WTC11 (cell line): ENCODE results near the gene BOLA3. TPM values are rescaled to one million over a fixed set of nuclear protein-coding genes. Genes with fewer than 3 reads are reported as not detected.

Experiments used
- ATAC-seq: fragments of 200-7000 bp; cut with Tn5 transposase; 2 replicates; pipeline ENCODE4 v1.10.0; 2021; ENCODE audit warnings: mild to moderate bottlenecking, moderate library complexity
- CTCF ChIA-PET: fragments of 300-600 bp; sonication (Branson Sonifier 250); formaldehyde crosslinking; loops from one replicate; lab custom pipeline; 2021; ENCODE audit warnings: antibody characterized with exemption; lab: Charles Lee
- POLR2A ChIA-PET: fragments of 350-600 bp; sonication (Branson Sonifier 250); formaldehyde crosslinking; loops from one replicate; lab custom pipeline; 2021; ENCODE audit warnings: antibody characterized with exemption; lab: Charles Lee
- DNase-seq: peaks from one replicate; pipeline ENCODE4 v3.0.0; 2021; ENCODE audit warnings: low spot score
- H3K27ac Mint-ChIP-seq: 2 replicates; pipeline ENCODE4 v1.8.0; 2021; ENCODE audit warnings: mixed read lengths
- H3K27me3 Mint-ChIP-seq: 2 replicates; pipeline ENCODE4 v1.8.0; 2021; ENCODE audit warnings: low read depth, mild to moderate bottlenecking, moderate library complexity, mixed read lengths
- H3K36me3 Mint-ChIP-seq: 2 replicates; pipeline ENCODE4 v1.8.0; 2021; ENCODE audit warnings: mixed read lengths
- H3K4me1 Mint-ChIP-seq: 2 replicates; pipeline ENCODE4 v1.8.0; 2022; ENCODE audit warnings: mixed read lengths
- H3K4me3 Mint-ChIP-seq: 2 replicates; pipeline ENCODE4 v1.8.0; 2021; ENCODE audit warnings: mild to moderate bottlenecking, moderate library complexity, mixed read lengths
- H3K9me3 Mint-ChIP-seq: 2 replicates; pipeline ENCODE4 v1.8.0; 2021; ENCODE audit warnings: mixed read lengths
- ERG ChIP-seq: fragments of 250-450 bp; sonication (Bioruptor Pico); IDR thresholded peaks from 2 replicates; pipeline ENCODE4 v1.8.0; 2021; ENCODE audit warnings: mild to moderate bottlenecking
- ESRRA ChIP-seq: sonication (generic); formaldehyde crosslinking; IDR thresholded peaks from 2 replicates; pipeline ENCODE4 v1.8.1; 2022; ENCODE audit warnings: mild to moderate bottlenecking, missing genetic modification reagents, borderline replicate concordance
- FOXK1 ChIP-seq: sonication (generic); formaldehyde crosslinking; IDR thresholded peaks from 2 replicates; pipeline ENCODE4 v1.8.0; 2022; ENCODE audit warnings: mild to moderate bottlenecking, moderate library complexity, missing genetic modification reagents
- IRF2 ChIP-seq: sonication (generic); formaldehyde crosslinking; IDR thresholded peaks from 2 replicates; pipeline ENCODE4 v1.8.0; 2022; ENCODE audit warnings: low read depth, missing genetic modification reagents, borderline replicate concordance
- NR3C1 ChIP-seq: sonication (generic); formaldehyde crosslinking; conservative IDR thresholded peaks from 2 replicates; pipeline ENCODE4 v1.8.1; 2023; ENCODE audit warnings: low read depth, mild to moderate bottlenecking, missing genetic modification reagents
- PREB ChIP-seq: sonication (generic); formaldehyde crosslinking; IDR thresholded peaks from 2 replicates; pipeline ENCODE4 v1.8.1; 2022; ENCODE audit warnings: mild to moderate bottlenecking, missing genetic modification reagents, moderate library complexity, borderline replicate concordance
- TEAD1 ChIP-seq: sonication (generic); formaldehyde crosslinking; IDR thresholded peaks from 2 replicates; pipeline ENCODE4 v1.8.0; 2022; ENCODE audit warnings: mild to moderate bottlenecking, missing genetic modification reagents
- TP53 ChIP-seq: sonication (generic); formaldehyde crosslinking; IDR thresholded peaks from 2 replicates; pipeline ENCODE4 v1.8.1; 2023; ENCODE audit warnings: mild to moderate bottlenecking, missing genetic modification reagents
- ZBTB43 ChIP-seq: sonication (generic); formaldehyde crosslinking; IDR thresholded peaks from 2 replicates; pipeline ENCODE4 v1.8.1; 2023; ENCODE audit warnings: mild to moderate bottlenecking, missing genetic modification reagents
- total RNA-seq: library from RNA; stranded (reverse); gene quantifications from 3 replicates; pipeline ENCODE4 v1.2.3, GENCODE V29; 2021
- TF ChIP-seq, protein P1 (sequence below): sonication (generic); formaldehyde crosslinking; IDR thresholded peaks from 2 replicates; pipeline ENCODE4 v1.8.1; 2022; ENCODE audit warnings: mild to moderate bottlenecking, moderate library complexity, missing genetic modification reagents
- TF ChIP-seq, protein P2 (sequence below): fragments of 250-450 bp; sonication (Bioruptor Pico); IDR thresholded peaks from 2 replicates; pipeline ENCODE4 v1.9.0; 2021; ENCODE audit warnings: mild to moderate bottlenecking
- TF ChIP-seq, protein P3 (sequence below): sonication (generic); formaldehyde crosslinking; IDR thresholded peaks from 2 replicates; pipeline ENCODE4 v1.8.1; 2023; ENCODE audit warnings: mild to moderate bottlenecking, missing genetic modification reagents, borderline replicate concordance
- TF ChIP-seq, protein P4 (sequence below): sonication (generic); formaldehyde crosslinking; IDR thresholded peaks from 2 replicates; pipeline ENCODE4 v1.8.1; 2023; ENCODE audit warnings: mild to moderate bottlenecking, missing genetic modification reagents
- TF ChIP-seq, protein P5 (sequence below): sonication (generic); formaldehyde crosslinking; IDR thresholded peaks from 2 replicates; pipeline ENCODE4 v1.8.0; 2022; ENCODE audit warnings: missing genetic modification reagents

BOLA3 gene
- total RNA-seq, 1 experiment from 2014 or later: 58.2 TPM

GRCh38 chr2:74102516-74102915 lies 45.2 kb downstream of the BOLA3 start (continued):
- TF ChIP-seq ERG (CRISPR knock-in tag) (no peak), IRF2 (no peak), PREB (CRISPR knock-in tag) (no peak), NR3C1 (CRISPR knock-in tag) (no peak), ESRRA (CRISPR knock-in tag) (no peak), FOXK1 (CRISPR knock-in tag) (no peak)
- TF ChIP-seq, protein P1, sequence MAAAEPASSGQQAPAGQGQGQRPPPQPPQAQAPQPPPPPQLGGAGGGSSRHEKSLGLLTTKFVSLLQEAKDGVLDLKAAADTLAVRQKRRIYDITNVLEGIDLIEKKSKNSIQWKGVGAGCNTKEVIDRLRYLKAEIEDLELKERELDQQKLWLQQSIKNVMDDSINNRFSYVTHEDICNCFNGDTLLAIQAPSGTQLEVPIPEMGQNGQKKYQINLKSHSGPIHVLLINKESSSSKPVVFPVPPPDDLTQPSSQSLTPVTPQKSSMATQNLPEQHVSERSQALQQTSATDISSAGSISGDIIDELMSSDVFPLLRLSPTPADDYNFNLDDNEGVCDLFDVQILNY (CRISPR knock-in tag): no peak
- TF ChIP-seq, protein P2, sequence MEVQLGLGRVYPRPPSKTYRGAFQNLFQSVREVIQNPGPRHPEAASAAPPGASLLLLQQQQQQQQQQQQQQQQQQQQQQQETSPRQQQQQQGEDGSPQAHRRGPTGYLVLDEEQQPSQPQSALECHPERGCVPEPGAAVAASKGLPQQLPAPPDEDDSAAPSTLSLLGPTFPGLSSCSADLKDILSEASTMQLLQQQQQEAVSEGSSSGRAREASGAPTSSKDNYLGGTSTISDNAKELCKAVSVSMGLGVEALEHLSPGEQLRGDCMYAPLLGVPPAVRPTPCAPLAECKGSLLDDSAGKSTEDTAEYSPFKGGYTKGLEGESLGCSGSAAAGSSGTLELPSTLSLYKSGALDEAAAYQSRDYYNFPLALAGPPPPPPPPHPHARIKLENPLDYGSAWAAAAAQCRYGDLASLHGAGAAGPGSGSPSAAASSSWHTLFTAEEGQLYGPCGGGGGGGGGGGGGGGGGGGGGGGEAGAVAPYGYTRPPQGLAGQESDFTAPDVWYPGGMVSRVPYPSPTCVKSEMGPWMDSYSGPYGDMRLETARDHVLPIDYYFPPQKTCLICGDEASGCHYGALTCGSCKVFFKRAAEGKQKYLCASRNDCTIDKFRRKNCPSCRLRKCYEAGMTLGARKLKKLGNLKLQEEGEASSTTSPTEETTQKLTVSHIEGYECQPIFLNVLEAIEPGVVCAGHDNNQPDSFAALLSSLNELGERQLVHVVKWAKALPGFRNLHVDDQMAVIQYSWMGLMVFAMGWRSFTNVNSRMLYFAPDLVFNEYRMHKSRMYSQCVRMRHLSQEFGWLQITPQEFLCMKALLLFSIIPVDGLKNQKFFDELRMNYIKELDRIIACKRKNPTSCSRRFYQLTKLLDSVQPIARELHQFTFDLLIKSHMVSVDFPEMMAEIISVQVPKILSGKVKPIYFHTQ (CRISPR knock-in tag): no peak
- TF ChIP-seq, protein P3, sequence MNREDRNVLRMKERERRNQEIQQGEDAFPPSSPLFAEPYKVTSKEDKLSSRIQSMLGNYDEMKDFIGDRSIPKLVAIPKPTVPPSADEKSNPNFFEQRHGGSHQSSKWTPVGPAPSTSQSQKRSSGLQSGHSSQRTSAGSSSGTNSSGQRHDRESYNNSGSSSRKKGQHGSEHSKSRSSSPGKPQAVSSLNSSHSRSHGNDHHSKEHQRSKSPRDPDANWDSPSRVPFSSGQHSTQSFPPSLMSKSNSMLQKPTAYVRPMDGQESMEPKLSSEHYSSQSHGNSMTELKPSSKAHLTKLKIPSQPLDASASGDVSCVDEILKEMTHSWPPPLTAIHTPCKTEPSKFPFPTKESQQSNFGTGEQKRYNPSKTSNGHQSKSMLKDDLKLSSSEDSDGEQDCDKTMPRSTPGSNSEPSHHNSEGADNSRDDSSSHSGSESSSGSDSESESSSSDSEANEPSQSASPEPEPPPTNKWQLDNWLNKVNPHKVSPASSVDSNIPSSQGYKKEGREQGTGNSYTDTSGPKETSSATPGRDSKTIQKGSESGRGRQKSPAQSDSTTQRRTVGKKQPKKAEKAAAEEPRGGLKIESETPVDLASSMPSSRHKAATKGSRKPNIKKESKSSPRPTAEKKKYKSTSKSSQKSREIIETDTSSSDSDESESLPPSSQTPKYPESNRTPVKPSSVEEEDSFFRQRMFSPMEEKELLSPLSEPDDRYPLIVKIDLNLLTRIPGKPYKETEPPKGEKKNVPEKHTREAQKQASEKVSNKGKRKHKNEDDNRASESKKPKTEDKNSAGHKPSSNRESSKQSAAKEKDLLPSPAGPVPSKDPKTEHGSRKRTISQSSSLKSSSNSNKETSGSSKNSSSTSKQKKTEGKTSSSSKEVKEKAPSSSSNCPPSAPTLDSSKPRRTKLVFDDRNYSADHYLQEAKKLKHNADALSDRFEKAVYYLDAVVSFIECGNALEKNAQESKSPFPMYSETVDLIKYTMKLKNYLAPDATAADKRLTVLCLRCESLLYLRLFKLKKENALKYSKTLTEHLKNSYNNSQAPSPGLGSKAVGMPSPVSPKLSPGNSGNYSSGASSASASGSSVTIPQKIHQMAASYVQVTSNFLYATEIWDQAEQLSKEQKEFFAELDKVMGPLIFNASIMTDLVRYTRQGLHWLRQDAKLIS (CRISPR knock-in tag): no peak
- TF ChIP-seq, all 79 proteins: peak for 0

DNA sequence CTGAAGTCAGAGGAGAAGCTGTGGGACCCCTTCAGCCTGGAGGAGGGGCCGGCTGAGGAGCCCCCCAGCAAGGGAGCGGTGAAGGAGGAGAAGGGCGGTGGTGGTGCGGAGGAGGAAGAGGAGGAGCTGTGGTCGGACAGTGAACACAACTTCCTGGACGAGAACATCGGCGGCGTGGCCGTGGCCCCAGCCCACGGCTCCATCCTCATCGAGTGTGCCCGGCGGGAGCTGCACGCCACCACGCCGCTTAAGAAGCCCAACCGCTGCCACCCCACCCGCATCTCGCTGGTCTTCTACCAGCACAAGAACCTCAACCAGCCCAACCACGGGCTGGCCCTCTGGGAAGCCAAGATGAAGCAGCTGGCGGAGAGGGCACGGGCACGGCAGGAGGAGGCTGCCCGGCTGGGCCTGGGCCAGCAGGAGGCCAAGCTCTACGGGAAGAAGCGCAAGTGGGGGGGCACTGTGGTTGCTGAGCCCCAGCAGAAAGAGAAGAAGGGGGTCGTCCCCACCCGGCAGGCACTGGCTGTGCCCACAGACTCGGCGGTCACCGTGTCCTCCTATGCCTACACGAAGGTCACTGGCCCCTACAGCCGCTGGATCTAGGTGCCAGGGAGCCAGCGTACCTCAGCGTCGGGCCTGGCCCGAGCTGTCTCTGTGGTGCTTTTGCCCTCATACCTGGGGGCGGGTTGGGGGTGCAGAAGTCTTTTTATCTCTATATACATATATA lies 46.0 kb downstream of the BOLA3 start:
- no peak for DNase-seq
- ATAC-seq: no peak
- Mint-ChIP-seq H3K36me3 (peaks cover 19% of the 10 kb centered on the region), H3K27ac (no peak overlapping the region), H3K27me3 (no peaks in the 10 kb centered on the region), H3K4me1 (peaks cover 8% of the 10 kb centered on the region), H3K9me3 (no peaks in the 10 kb centered on the region), H3K4me3 (no peak overlapping the region)
- POLR2A ChIA-PET: no interaction called here
- CTCF ChIA-PET: no interaction called here
- TF ChIP-seq ZBTB43 (no peak), TEAD1 (CRISPR knock-in tag) (no peak), TP53 (CRISPR knock-in tag) (no peak)
- TF ChIP-seq, protein P4, sequence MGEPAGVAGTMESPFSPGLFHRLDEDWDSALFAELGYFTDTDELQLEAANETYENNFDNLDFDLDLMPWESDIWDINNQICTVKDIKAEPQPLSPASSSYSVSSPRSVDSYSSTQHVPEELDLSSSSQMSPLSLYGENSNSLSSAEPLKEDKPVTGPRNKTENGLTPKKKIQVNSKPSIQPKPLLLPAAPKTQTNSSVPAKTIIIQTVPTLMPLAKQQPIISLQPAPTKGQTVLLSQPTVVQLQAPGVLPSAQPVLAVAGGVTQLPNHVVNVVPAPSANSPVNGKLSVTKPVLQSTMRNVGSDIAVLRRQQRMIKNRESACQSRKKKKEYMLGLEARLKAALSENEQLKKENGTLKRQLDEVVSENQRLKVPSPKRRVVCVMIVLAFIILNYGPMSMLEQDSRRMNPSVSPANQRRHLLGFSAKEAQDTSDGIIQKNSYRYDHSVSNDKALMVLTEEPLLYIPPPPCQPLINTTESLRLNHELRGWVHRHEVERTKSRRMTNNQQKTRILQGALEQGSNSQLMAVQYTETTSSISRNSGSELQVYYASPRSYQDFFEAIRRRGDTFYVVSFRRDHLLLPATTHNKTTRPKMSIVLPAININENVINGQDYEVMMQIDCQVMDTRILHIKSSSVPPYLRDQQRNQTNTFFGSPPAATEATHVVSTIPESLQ: no peak
- TF ChIP-seq, protein P5, sequence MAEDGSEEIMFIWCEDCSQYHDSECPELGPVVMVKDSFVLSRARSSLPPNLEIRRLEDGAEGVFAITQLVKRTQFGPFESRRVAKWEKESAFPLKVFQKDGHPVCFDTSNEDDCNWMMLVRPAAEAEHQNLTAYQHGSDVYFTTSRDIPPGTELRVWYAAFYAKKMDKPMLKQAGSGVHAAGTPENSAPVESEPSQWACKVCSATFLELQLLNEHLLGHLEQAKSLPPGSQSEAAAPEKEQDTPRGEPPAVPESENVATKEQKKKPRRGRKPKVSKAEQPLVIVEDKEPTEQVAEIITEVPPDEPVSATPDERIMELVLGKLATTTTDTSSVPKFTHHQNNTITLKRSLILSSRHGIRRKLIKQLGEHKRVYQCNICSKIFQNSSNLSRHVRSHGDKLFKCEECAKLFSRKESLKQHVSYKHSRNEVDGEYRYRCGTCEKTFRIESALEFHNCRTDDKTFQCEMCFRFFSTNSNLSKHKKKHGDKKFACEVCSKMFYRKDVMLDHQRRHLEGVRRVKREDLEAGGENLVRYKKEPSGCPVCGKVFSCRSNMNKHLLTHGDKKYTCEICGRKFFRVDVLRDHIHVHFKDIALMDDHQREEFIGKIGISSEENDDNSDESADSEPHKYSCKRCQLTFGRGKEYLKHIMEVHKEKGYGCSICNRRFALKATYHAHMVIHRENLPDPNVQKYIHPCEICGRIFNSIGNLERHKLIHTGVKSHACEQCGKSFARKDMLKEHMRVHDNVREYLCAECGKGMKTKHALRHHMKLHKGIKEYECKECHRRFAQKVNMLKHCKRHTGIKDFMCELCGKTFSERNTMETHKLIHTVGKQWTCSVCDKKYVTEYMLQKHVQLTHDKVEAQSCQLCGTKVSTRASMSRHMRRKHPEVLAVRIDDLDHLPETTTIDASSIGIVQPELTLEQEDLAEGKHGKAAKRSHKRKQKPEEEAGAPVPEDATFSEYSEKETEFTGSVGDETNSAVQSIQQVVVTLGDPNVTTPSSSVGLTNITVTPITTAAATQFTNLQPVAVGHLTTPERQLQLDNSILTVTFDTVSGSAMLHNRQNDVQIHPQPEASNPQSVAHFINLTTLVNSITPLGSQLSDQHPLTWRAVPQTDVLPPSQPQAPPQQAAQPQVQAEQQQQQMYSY (CRISPR knock-in tag): no peak
